GM21360 (cell line): Measurements from ENCODE around the gene RWDD2A.
"Not testable (repeated sequence)": the region's sequence is repeated elsewhere in the genome, so short reads cannot be mapped to it uniquely, and the experiment has no call there.

Experiments
- ATAC-seq: cut with Tn5 transposase; IDR thresholded peaks from one replicate; pipeline ENCODE4 v1.9.1; 2021; ENCODE audit warnings: mild to moderate bottlenecking, moderate library complexity; ENCODE audit not compliant: unreplicated experiment

RWDD2A gene

GRCh38 chr6:83192871-83193746, at the start of gene RWDD2A, which contains the start of gene PGM3:
Gene RWDD2A (plus strand): TSS chr6:83193357. CDS start chr6:83194452, 1,095 bp downstream.
Gene PGM3 (minus strand): TSS chr6:83193265. CDS start chr6:83191012, 2,253 bp downstream.
- peak; percentile 99 for ATAC-seq

- no peak for ATAC-seq
Measured at GRCh38 chr6:83151114-83151513, 42.0 kb upstream of the RWDD2A start.

GRCh38 chr6:83152913-83153312, 40.2 kb upstream of the RWDD2A start:
- no peak for ATAC-seq

GRCh38 chr6:83153883-83154521, 39.2 kb upstream of the RWDD2A start:
- no peak for ATAC-seq

- ATAC-seq: no peak
Measured at GRCh38 chr6:83155794-83156193, 37.4 kb upstream of the RWDD2A start.

GRCh38 chr6:83160167-83160566, 33.0 kb upstream of the RWDD2A start:
- ATAC-seq: no peak

GRCh38 chr6:83167726-83168278, 25.4 kb upstream of the RWDD2A start:
- ATAC-seq: no peak

GRCh38 chr6:83168556-83168955, 24.6 kb upstream of the RWDD2A start:
- no peak for ATAC-seq

- ATAC-seq: no peak
Measured at GRCh38 chr6:83169106-83169505, 24.1 kb upstream of the RWDD2A start.

- no peak for ATAC-seq
Measured at GRCh38 chr6:83169511-83169910, 23.6 kb upstream of the RWDD2A start.

GRCh38 chr6:83176246-83176645, 16.9 kb upstream of the RWDD2A start:
- ATAC-seq: no peak

GRCh38 chr6:83180426-83180950, 12.7 kb upstream of the RWDD2A start:
- no peak for ATAC-seq

GRCh38 chr6:83182114-83182513, 11.0 kb upstream of the RWDD2A start:
- ATAC-seq: no peak

- no peak for ATAC-seq
Measured at GRCh38 chr6:83183082-83183828, 9.9 kb upstream of the RWDD2A start.

GRCh38 chr6:83185096-83185495, 8.1 kb upstream of the RWDD2A start:
- no peak for ATAC-seq

GRCh38 chr6:83188501-83188900, 4.7 kb upstream of the RWDD2A start:
- no peak for ATAC-seq

- ATAC-seq: no peak
Measured at GRCh38 chr6:83190626-83191025, 2.5 kb upstream of the RWDD2A start.

- ATAC-seq: not testable (repeated sequence)
Measured at GRCh38 chr6:83191974-83192373, 1.2 kb upstream of the RWDD2A start.

GRCh38 chr6:83192456-83192855, 701 bp upstream of the RWDD2A start:
- ATAC-seq: no peak

- peak; percentile 13 for ATAC-seq
Measured at GRCh38 chr6:83193747-83194566, 800 bp downstream of the RWDD2A start.
